Hepatocyte (in vitro differentiated cells): ENCODE measurements around the gene LRRC36. TPM values are rescaled to one million over a fixed set of nuclear protein-coding genes. Genes with fewer than 3 reads are reported as not detected.

Source experiments
- DNase-seq: peaks from one replicate; pipeline ENCODE4 v3.0.0-alpha.2; 2016; ENCODE audit warnings: low spot score
- H2AFZ ChIP-seq: fragments of 200-600 bp; sonication (generic); 2 replicates; pipeline ENCODE4 v1.6.0; 2016; ENCODE audit warnings: antibody characterized with exemption, mild to moderate bottlenecking
- H3K27ac ChIP-seq: fragments of 200-600 bp; sonication (generic); 2 replicates; pipeline ENCODE4 v1.5.1; 2016; ENCODE audit warnings: mild to moderate bottlenecking
- H3K27me3 ChIP-seq: fragments of 200-600 bp; sonication (generic); 2 replicates; pipeline ENCODE4 v1.6.1; 2016
- H3K36me3 ChIP-seq: fragments of 200-600 bp; sonication (generic); replicated peaks from 2 replicates; pipeline ENCODE4 v1.5.1; 2016; ENCODE audit warnings: low read depth; ENCODE audit not compliant: insufficient read depth
- H3K4me1 ChIP-seq: fragments of 200-600 bp; sonication (generic); 2 replicates; pipeline ENCODE4 v1.5.1; 2016; ENCODE audit warnings: mild to moderate bottlenecking, moderate library complexity; ENCODE audit not compliant: insufficient read depth
- H3K4me2 ChIP-seq: fragments of 200-600 bp; sonication (generic); 2 replicates; pipeline ENCODE4 v1.6.0; 2016
- H3K4me3 ChIP-seq: fragments of 200-600 bp; sonication (generic); 2 replicates; pipeline ENCODE4 v1.5.1; 2016; ENCODE audit warnings: mild to moderate bottlenecking
- H3K79me2 ChIP-seq: fragments of 200-600 bp; sonication (generic); 2 replicates; pipeline ENCODE4 v1.6.0; 2017; ENCODE audit warnings: mild to moderate bottlenecking
- H3K9me2 ChIP-seq: fragments of 200-600 bp; sonication (generic); replicated peaks from 2 replicates; pipeline ENCODE4 v1.6.0; 2017; ENCODE audit warnings: mild to moderate bottlenecking; ENCODE audit not compliant: insufficient read depth
- H3K9me3 ChIP-seq: fragments of 200-600 bp; sonication (generic); 2 replicates; pipeline ENCODE4 v1.5.1; 2016; ENCODE audit warnings: low read depth, mild to moderate bottlenecking
- H4K20me1 ChIP-seq: fragments of 200-600 bp; sonication (generic); 2 replicates; pipeline ENCODE4 v1.6.0; 2016; ENCODE audit warnings: mild to moderate bottlenecking; ENCODE audit not compliant: insufficient read depth, poor library complexity, severe bottlenecking
- CTCF ChIP-seq: fragments of 200-600 bp; sonication (generic); IDR thresholded peaks from 2 replicates; pipeline ENCODE4 v1.5.1; 2016; ENCODE audit warnings: antibody characterized with exemption, mild to moderate bottlenecking; ENCODE audit not compliant: poor library complexity
- EZH2 ChIP-seq: fragments of 200-600 bp; sonication (generic); IDR thresholded peaks from 2 replicates; pipeline ENCODE4 v1.6.1; 2016; ENCODE audit warnings: antibody characterized with exemption, mild to moderate bottlenecking, borderline replicate concordance
- EZH2phosphoT487 ChIP-seq: fragments of 200-600 bp; sonication (generic); IDR thresholded peaks from one replicate; pipeline ENCODE4 v1.6.1; 2018; ENCODE audit warnings: antibody characterized with exemption, mild to moderate bottlenecking, low read depth, moderate library complexity; ENCODE audit not compliant: unreplicated experiment, severe bottlenecking
- WGBS: methylation state at CpG from one replicate; pipeline ENCODE4 v1.1.6; 2016; ENCODE audit warnings: low lambda C conversion rate; ENCODE audit errors: missing lambda C conversion rate; 5-methylcytosine and 5-hydroxymethylcytosine counted together
- polyA plus RNA-seq: library from polyadenylated mRNA; unstranded; fragments of >200 nt; fragmentation: Nextera tagmentation; extraction: Ambion mirVana; gene quantifications from 2 replicates; pipeline ENCODE4 v1.2.1, GENCODE V29; 2016
- total RNA-seq: library from RNA; depleted of rRNA; stranded (reverse); fragments of >200 nt; gene quantifications from 2 replicates; pipeline ENCODE4 v1.2.3, GENCODE V29; 2014

LRRC36 gene
- total and polyA plus RNA-seq, 2 experiments from 2014 or later: 0.23 to 0.69 TPM

GRCh38 chr16:67398546-67399217 is 72.1 kb downstream of the LRRC36 start:
- H2AFZ ChIP-seq: no peak overlapping the region
- no peak overlapping the region for H3K27ac ChIP-seq
- no peak overlapping the region for H3K4me2 ChIP-seq
- H3K9me3 ChIP-seq: no peaks in the 10 kb centered on the region
- H4K20me1 ChIP-seq: no peaks in the 10 kb centered on the region
- H3K27me3 ChIP-seq: peaks cover 20% of the 10 kb centered on the region
- WGBS: 93% methylated on average over 19 of the region's 19 CpGs
- H3K9me2 ChIP-seq: no peaks in the 10 kb centered on the region
- H3K79me2 ChIP-seq: no peaks in the 10 kb centered on the region
- TF ChIP-seq CTCF (no peak), EZH2 (no peak), EZH2phosphoT487 (no peak)
- no peak overlapping the region for H3K4me3 ChIP-seq
- no peak for DNase-seq
- H3K36me3 ChIP-seq: no peaks in the 10 kb centered on the region
- H3K4me1 ChIP-seq: peaks cover 18% of the 10 kb centered on the region

- WGBS: 42% methylated on average over 30 of the region's 42 CpGs
- Histone ChIP-seq H3K9me3 (no peaks in the 10 kb centered on the region), H3K4me3 (no peak overlapping the region), H3K27me3 (peaks cover 14% of the 10 kb centered on the region), H3K79me2 (no peaks in the 10 kb centered on the region), H3K9me2 (no peaks in the 10 kb centered on the region), H3K4me1 (peaks cover 18% of the 10 kb centered on the region), H2AFZ (no peak overlapping the region), H3K27ac (no peak overlapping the region), H3K36me3 (no peaks in the 10 kb centered on the region), H4K20me1 (no peaks in the 10 kb centered on the region), H3K4me2 (peak overlapping the region; percentile 57)
- TF ChIP-seq EZH2phosphoT487: no peak
- TF ChIP-seq CTCF: peak; percentile 71
- no peak for TF ChIP-seq EZH2
- DNase-seq: peak; percentile 72
These were observed 72.7 kb downstream of the LRRC36 start for GRCh38 chr16:67399218-67399733.

- Histone ChIP-seq H3K27ac (no peak overlapping the region), H3K36me3 (no peaks in the 10 kb centered on the region), H3K79me2 (no peaks in the 10 kb centered on the region), H3K27me3 (peaks cover 8% of the 10 kb centered on the region), H3K9me3 (no peaks in the 10 kb centered on the region), H3K4me3 (no peak overlapping the region), H3K4me1 (peaks cover 20% of the 10 kb centered on the region), H3K9me2 (no peaks in the 10 kb centered on the region), H4K20me1 (no peaks in the 10 kb centered on the region), H3K4me2 (peak overlapping the region; percentile 57), H2AFZ (no peak overlapping the region)
- no peak for DNase-seq
- TF ChIP-seq EZH2phosphoT487 (no peak), CTCF (no peak)
- WGBS: 81% methylated on average over 19 of the region's 19 CpGs
These were observed 73.4 kb downstream of the LRRC36 start for GRCh38 chr16:67399749-67400704.
